Upper lobe of left lung (tissue), 4 donors: Measurements from ENCODE around the gene MSH6.

Experiments
- EP300 ChIP-seq, 4 donors: sonication (generic); formaldehyde crosslinking; IDR thresholded peaks; one replicate each; pipeline ENCODE4 v1.5.1; 2017; ENCODE audit warnings: antibody characterized with exemption in 4 of 4, control low read depth in 2 of 4
- POLR2A ChIP-seq, 4 donors: fragments of 450-650 bp; IDR thresholded peaks; one replicate each; pipeline ENCODE4 v1.5.1; 2016 to 2017; ENCODE audit warnings: antibody characterized with exemption in 4 of 4, mild to moderate bottlenecking in 2 of 4
- POLR2AphosphoS5 ChIP-seq, 2 donors: sonication (generic); formaldehyde crosslinking; IDR thresholded peaks; one replicate each; pipeline ENCODE4 v1.5.1; 2017; ENCODE audit warnings: antibody characterized with exemption in 2 of 2
- TF ChIP-seq, protein P1 (sequence below), 6 experiments: fragments of 450-650 bp in 4 of 6; fragments of 200-600 bp in 2 of 6; sonication (generic) in 2 of 6; IDR thresholded peaks; one replicate each; pipeline ENCODE4 v1.5.1; 2016 to 2019; ENCODE audit warnings: antibody characterized with exemption in 6 of 6

DNA sequence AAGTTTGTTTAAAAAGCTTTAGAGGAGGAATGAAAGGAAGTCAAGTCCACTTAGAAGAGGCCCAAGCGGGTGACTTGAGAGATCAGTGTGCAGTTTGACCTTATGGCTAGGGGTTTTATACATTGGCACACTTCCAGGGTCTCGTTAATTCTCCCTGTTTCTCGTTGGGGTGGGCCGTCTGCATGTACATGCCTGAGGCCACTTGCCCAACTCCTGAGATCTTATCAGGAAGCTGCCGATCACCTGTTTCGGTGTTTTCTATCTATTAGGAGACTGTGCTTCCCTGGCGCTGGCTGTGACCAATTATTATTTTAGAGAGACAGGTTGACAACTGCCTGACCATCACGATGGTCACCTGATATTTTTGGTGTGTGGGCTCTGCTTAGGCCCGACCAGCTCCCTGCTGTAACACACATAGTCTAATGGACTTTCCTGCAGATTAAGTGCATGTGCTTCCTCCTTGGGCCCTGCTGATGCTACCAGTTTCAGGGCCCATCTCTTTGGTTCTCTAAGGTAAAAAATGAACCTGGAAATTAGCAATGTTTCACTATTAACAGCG, 31.0 kb upstream of the MSH6 start:
- TF ChIP-seq, protein P1, sequence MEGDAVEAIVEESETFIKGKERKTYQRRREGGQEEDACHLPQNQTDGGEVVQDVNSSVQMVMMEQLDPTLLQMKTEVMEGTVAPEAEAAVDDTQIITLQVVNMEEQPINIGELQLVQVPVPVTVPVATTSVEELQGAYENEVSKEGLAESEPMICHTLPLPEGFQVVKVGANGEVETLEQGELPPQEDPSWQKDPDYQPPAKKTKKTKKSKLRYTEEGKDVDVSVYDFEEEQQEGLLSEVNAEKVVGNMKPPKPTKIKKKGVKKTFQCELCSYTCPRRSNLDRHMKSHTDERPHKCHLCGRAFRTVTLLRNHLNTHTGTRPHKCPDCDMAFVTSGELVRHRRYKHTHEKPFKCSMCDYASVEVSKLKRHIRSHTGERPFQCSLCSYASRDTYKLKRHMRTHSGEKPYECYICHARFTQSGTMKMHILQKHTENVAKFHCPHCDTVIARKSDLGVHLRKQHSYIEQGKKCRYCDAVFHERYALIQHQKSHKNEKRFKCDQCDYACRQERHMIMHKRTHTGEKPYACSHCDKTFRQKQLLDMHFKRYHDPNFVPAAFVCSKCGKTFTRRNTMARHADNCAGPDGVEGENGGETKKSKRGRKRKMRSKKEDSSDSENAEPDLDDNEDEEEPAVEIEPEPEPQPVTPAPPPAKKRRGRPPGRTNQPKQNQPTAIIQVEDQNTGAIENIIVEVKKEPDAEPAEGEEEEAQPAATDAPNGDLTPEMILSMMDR (IDR thresholded peaks at IDR 0.05), result no peak
- TF ChIP-seq POLR2A (IDR thresholded peaks at IDR 0.05), result no peak
- TF ChIP-seq EP300 (IDR thresholded peaks at IDR 0.05), result no peak
- no peak for TF ChIP-seq POLR2AphosphoS5 (IDR thresholded peaks at IDR 0.05)
